HCEC 1CT (cell line): ENCODE data around the gene MFAP4.

Experiments
- DNase-seq: peaks from one replicate; pipeline ENCODE4 v3.0.0-alpha.2; 2017

MFAP4 gene, protein sequence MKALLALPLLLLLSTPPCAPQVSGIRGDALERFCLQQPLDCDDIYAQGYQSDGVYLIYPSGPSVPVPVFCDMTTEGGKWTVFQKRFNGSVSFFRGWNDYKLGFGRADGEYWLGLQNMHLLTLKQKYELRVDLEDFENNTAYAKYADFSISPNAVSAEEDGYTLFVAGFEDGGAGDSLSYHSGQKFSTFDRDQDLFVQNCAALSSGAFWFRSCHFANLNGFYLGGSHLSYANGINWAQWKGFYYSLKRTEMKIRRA

DNA sequence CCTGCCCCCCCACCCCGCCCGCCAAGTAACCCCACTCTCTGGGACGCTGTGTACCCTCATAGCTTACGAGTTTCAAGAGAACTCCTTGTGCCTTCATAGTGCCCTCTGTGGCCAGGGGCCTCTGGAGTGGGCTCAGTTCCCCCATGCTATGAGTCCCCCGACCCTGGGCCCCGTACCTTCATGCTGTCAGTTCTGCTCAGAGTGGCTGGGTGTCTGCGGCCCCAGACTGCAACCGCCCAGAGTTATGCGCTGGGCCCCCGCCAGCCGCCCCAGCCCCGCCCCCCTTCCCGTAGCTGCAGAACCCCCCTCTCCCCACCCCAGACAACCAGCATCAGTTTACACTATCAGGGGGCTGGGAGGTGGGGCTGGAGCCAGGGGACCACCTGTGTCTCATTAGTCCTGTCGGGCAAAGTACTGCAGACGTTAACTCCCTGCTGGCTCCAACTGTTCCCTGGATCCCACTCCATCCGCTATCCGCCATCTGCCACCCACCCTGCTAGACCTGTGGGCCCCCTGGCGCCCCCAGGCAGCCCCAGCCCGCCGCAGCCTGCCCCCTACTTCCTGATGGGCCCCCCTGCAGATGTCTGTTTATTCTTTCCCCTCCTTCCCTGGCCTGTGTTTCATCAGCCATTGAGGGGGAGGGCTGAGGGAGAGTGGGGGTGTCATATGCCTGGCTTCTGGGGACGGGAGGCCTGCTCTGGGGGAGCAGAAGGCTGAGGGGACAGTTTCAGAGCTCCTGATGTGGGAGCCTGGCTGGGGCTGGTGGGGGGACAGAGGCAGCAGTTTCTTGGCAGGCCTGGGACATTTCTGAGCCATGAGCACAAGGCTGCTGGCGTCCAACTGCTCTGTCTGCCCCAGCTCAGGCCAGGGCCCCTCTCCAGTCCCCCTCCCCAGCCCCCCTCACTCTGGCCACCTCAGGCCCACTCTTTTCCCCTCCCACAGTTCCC is at the start of gene MFAP4:
TSS of gene MFAP4 (minus strand) at position 217 of the 947 bp plus-strand sequence. CDS start at position 182, 35 bp downstream.
- DNase-seq = peak; percentile 72

DNA sequence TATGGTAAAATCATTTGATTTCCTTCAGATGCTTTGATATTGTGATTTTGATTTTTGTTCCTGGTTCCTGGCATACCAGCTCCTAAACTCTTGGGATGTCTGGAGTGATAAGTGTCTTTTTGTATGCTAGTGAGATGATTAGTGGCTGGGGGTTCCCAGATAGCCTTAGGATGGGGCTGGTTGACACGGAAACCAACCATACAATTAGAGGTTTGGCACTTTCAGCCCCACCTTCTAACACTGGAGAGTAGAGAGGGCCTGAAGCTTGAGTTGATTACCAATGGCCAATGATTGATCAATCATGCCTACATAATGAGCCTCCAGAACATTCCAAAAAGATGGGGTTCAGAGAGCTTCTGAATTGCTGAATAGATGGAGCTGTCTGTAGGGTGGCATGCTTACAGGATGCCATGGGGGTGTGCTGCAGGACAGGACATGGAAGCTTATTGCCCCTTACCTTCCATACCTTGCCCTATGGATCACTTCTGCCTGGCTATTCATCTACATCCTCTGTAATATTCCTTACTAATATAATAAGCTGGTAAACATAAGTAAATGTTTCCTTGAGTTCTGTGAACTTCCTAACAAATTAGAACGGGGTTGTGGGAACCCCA is 46.8 kb upstream of the MFAP4 start:
- no peak for DNase-seq

DNA sequence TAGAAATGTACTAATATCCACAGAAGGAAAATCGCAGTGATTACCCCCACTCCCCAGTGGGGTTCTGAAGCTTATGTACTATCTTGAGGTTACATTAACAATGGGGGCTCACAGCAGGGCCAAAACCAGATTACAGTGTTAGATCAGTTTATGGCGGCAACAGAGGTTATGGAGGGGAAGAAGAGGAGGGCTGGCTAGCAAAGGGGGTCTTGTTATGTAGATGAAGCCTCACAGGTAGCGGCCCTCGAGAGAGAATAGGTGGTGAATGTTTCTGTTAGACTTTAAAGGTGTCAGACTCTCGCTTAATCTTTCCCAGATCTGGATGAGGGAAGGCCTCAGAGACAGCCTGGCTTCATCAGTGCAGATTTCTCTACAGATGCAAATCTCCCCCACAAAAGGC is 46.3 kb upstream of the MFAP4 start:
- no peak for DNase-seq

DNA sequence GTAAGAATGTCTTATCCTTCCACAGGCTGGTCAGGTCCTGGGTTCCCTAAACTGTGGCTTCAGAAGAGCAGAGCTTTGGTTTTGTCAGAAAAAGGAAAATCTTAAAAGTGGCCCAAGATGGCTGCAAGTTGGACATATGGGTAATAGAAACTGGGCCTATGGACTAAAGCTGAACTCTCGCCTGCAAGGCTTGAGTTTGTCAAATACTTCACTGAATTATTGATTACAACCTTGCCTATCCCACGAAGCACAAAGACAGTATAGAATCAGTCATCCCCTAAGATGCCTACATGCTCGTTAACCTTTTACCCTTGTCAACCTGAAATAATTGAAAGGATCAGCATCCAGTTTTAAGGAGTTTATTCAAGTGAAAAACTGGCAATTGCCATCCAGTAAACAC is 44.7 kb upstream of the MFAP4 start:
- no peak for DNase-seq

DNA sequence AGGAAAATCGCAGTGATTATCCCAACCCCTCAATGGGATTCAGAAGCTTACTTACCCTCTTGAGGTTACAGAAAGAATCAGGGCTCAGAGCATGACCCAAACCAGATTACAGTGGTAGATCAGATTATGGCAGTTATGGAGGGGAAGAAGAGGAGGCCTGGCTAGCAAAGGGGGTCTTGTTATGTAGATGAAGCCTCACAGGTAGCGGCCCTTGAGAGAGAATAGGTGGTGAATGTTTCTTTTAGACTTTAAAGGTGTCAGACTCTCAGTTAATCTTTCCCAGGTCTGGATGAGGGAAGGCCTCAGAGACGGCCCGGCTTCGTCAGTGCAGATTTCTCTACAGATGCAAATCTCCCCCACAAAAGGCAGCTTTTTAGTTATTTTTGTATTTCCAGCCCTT is 39.6 kb upstream of the MFAP4 start:
- no peak for DNase-seq

DNA sequence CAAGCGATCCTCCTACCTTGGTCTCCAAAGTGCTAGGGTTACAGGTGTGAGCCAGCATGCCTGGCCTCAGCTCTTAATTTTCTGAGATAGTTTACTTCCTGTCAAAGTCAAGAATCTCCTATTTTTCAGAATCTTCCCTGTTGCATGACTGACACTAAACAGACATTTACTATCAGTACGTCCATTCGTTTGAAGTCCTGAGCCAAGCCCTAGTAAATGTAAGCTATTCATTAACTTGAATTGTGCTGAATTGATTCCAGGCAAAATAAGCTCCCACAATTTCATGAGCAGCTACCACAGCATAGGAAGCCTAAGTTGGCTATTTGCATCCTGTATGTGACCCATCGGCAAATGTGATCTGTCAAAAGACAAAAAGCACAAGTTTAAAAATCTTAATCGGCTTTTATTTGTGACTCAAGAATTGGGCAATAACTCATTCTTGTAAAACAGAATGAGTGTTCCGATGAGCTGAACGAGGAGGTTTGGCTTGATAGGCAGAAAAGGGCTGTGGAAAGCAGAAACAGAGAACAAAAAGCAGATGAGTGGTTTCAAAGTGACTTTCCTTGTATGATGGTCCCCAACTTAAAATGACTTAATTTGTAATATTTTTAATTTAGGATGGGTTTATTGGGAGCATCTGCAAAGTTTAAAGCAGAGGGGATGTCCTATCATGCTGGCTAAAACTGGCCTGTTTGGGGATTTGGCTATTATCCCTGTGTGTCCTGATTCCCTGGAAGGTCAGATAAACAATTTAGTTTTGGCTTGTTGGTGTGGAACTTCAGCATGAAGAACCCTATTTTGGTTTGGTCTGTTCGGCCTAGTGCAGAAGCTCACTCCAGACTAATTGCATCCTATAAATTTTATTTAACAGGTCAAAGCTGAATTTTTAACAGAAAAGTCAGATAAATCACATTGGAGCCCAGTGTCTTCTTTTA is 38.2 kb upstream of the MFAP4 start:
- DNase-seq = peak; percentile 32

DNA sequence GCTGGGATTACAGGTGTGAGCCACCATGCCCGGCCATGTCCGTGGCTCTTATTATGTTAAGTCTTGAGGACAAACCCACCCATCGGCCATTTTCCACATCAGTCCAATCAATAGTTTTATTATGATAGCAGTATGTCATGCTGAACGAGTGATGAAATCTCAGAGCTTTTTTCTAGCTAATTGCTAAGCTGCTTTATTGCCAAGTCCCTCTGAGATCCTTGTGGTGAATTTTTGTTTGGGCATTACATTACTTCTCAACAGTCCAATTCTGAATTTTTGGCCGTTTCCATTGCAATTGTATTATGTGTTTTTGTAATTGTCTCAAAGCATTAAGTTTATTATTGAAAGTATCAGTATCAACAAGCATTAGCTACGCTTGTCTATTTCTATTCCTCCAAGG is 34.9 kb upstream of the MFAP4 start:
- DNase-seq = no peak

DNA sequence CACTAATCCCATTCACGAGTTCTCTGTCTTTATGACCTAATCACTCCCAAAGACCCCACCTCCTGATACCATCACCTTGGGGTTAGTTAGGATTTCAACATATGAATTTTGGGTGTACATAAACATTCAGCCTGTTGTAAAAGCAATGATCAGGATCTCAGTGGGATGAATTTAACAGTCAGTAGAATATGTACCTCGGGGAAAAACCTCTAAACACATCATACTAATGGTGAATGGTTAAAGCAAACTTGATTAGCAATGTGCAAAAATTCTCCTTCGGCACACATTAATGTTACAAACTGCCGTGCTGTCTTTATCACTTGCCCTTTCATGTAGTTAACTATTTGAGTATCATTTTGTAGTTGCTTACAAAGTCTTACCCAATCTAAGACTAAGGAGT is 34.2 kb upstream of the MFAP4 start:
- DNase-seq = no peak

DNA sequence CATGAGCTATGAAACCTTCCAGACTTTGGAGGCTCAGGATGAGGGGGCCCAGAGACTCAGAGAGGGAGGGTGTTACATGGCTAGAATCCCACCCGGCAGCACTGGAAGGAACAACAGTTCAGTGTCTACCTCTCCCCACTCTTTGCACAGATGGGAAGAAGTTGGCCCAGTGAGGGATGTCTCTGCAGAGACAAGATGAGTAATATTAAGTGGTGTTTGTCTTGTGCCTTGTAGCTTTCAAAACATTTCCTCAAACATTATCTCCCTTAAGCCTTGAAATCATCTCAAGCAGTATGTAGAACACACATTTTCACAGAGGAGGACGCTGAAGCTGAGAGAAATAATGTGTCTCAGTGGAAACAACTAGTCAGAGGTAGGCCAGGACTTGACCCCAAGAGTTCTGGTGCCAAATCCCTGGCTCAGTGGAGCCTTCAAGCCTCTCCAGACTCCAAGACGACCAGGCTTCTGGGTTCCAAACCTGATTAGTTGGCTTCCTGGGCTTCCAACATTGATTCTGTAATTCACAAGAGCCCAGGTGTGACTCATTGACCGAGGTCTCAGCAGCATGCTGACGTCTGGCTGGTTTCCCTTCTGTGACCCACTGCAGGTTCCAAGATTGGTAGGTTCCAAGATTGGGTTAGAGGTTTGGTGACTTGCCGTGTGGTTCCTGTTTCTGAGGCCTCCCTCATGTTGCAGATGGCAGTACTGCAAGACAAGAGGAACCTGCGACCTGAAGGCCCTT is 31.4 kb upstream of the MFAP4 start:
- DNase-seq = peak; percentile 16

DNA sequence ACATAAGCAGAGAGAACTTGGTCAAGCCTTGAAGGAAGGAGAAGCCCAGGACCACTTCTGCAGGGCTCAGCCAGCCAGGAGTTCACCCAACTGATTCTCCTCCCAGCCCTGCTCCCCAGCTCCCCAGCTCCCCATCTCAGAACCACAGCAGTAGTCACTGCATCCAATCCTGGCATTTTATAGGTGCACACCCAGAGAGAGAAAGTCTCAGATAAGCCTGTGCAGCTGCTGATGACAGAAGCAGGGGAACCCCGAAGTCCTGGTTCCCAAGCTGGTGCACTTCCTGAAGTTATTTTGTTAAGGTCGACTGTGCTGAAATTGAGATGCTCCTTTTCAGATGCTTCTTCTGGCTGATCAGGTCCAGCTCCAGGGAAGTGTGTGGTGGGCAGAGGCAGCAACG is 30.6 kb upstream of the MFAP4 start:
- DNase-seq = no peak

DNA sequence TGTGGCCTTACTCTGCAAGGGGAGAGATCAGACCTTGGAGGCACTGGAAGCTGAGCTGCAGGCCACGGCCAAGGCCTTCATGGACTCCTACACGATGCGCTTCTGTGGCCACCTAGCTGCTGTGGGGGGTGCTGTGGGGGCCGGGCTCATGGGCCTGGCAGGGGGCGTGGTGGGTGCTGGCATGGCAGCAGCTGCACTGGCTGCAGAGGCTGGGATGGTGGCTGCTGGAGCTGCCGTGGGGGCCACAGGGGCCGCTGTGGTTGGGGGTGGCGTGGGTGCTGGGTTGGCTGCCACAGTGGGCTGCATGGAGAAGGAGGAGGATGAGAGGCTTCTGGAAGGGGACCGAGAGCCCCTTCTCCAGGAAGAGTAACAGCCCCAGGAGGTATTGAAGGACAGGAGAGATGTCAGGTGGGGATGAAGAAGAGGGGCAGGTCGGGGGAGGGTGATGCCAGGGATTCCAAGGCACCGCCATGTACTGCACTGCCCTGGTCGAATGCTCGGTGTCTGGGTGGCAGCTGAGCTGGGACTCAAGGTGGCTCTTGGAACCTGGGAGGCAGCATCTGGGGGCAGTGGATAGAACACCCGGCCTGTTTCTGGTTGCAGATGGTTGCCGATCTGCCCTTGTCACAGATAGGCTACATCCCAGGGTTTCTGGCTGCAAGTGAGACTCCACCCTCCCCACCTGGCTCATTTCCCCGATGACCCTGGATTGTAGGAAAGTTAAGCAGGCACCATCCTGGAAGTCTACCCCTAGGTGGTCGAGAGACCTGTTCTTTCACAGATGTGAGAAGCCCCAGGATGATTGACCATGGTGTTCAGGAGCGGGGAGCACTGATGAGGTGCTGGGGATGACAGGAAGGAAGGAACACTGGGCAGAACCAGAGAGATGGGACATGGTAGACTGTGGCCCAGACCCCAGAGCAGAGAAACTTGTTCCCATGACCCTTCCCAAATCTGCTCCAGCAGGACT is 29.1 kb upstream of the MFAP4 start:
- DNase-seq = no peak

DNA sequence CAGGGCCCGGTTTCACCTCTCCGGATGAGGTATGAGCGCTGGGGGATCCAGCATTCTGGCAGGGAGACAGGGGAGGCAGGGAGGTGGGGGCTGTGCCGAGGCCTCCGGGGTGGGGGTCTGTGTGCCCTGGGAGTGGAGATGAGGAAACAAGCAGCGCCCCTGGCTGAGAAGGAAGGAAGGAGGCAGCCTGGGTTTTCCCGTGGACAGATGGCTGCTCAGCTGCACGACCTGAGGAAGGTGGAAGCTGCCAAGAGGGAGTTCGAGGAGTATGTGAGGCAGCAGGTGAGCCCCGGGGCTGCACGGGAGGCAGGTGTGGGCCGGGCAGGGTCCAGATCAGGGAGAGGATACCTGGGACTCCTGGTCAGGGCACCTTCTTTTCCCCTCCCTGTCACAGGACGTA is 28.3 kb upstream of the MFAP4 start:
- DNase-seq = no peak

DNA sequence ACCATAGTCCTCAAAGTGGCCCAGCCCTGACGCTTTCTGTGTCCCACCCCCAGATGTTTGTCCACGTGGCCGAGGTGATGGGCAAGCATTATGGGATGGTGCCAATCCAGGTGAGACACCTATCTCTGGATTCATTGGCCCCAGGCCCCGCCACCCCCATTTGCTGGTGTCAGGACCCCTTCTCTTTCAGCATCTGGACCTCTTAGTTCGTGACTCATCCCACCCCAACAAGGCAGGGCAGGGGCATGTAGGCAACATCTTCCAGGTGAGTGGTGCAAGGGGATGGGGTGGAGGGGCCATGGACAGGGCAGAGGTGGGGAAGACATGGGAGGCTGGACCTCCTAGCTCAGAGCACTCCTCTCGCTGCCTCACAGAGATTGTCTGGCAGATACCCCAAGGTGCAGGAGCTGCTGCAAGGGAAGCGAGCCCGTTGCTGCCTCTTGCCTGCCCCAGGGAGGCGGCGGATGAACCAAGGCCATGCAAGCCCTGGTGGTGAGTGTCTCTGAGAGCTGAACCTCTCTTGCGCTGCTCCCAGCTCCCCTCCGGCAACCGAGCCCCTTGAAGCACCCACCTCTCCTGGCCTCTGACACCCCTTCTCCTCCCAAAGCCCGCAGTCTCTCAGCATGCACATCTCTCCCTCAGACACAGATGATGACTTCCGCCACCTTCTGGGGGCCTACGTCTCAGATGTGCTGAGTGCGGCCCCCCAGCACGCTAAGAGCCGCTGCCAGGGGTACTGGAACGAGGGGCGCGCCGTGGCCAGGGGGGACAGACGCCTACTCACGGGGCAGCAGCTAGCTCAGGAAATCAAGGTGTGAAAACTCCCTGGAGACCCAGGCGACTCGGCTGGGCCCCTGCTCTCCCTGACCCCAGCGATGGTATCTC is 27.6 kb upstream of the MFAP4 start:
- no peak for DNase-seq

DNA sequence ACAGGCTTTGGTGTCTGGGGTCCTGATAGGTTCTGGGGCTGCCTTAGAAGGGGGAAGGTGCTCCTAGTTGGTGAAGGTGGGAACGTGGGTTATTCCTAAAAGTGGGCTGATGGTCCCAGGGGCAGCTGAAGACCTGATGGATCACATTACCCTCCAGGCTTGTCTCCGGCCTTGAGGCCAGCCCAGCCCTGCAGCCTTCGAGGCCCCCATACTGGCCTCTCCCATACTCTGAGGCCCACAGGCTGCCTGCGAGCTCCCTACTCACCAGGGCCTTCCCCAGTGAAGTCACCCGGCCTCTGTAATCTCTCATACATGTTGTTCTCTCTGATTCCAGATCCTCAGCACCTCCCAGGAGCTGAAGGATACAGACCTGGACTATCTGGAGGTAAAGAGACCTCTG is 26.8 kb upstream of the MFAP4 start:
- DNase-seq = no peak

DNA sequence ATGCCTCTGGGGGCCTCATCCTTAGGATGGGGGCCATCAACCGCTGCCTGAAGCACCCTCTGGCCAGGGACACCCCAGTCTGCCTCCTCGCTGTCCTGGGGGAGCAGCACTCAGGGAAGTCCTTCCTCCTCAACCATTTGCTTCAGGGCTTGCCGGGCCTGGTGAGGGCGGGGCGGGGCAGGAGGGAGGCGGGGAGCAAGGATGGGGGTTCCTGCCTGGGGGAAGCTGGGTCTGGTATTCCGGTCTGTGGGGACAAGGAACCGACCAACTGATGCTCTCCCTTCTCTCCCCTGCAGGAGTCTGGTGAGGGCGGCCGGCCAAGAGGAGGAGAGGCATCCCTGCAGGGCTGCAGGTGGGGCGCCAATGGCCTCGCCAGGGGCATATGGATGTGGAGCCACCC is 26.0 kb upstream of the MFAP4 start:
- no peak for DNase-seq

DNA sequence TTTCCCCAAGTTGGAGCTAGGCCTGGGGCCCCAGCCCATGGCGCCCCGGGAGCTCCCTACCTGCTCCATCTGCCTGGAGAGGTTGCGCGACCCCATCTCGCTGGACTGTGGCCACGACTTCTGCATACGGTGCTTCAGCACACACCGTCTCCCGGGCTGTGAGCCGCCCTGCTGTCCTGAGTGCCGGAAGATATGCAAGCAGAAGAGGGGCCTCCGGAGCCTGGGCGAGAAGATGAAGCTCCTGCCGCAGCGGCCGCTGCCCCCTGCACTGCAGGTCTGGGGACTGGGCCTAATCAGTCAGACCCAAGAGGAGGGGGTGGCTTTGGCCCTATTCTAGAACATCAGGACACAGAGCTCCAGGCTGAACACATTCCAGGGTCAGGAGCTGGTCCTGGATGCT is 25.5 kb upstream of the MFAP4 start:
- DNase-seq = no peak

DNA sequence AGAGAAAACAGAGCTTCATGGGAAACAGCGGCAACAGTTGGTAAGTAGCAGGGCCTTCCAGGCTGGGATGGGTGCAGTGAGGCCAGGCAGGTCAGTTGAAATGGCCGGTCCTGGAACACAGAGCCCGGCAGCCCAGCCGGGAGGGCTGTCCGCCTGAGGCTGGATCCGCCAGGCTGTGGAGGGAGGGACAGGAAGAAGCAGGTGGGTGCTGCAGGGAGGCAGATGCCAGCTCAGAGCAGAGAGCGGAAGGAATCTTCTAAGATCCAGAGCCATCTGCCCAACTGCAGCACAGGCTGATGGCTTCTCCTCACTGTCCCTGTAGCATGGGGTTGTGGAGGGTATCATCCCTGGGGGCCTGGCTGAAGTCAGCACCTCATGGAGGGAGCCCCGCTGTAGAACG is 24.6 kb upstream of the MFAP4 start:
- no peak for DNase-seq

DNA sequence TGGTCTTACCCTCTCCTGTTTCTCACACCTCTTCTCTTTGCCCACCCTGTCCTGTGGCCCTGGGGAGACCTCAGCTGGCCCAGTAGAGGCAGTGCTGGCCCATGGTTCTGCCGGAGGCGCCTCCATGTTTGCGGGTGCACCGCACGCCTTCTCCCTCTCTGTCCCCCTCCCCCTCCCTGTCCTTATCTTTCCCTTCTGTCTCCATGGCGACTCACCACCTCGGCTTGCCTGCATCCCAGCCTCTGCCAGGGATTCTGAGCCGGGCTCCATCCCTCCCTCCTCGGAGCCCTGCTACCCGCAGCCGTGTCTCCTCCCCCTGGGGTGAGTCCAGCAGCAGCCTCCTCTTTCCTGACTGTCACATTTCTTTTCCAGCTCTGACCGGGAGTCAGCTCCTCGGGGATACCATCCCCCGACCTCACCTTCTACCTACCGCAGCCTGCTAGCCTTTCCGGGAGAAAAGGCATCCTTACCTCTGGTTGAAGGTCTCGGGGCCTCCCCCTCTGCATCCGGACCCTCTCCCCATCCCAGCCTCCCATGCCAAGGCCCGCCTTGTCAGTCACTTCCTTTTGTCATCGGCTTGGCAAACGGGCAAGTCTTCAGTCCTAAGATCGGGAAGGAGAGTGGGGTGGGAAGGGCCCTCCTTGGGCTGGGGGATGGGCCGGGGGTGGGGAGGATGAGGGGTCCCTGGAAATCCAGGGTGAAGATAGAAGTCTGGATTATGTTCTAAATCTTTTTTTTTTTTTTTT is 24.1 kb upstream of the MFAP4 start, which contains the start of gene RNF112:
TSS of gene RNF112 (plus strand) at position 358 of the 746 bp plus-strand sequence. CDS start at position 535, 177 bp downstream.
- DNase-seq = no peak

DNA sequence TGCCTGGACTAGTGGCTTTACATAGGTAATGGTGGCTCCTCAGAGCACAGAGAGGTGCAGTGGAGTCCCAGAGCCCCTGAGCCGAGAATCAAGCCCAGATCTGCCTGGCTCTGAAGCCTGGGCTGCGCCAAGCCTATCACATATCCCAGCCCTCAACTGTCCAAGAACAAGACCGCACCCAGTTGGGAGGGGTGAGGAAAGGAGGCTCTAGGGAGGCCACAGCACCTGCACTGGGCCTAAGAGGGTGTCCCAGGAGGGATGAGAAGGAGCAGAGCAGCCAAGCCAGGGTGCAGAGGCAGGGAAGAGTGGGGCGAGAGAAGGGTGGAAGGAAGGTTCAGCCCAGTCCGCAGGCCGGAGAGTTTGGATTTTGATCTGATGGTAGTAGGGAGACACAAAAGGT is 23.1 kb upstream of the MFAP4 start:
- no peak for DNase-seq
